ENCODE results near the gene POR. TPM values are rescaled to one million over a fixed set of nuclear protein-coding genes. Genes with fewer than 3 reads are reported as not detected.

Gene POR
- total RNA-seq, 1 donor from 2014 or later: 45.7 TPM

Small RNA genes lying within 50 kb of the gene (microRNA-seq; reads per million reads assigned to microRNA genes)
- not detected for gene MIR4651 (ENCODE audit: borderline number of aligned reads)

Other genes with a start within 250 kb of the POR start
- 17.8 TPM for gene HIP1, start 176.2 kb upstream of the POR start, total RNA-seq
- gene CCL26, start 142.9 kb upstream of the POR start, total RNA-seq: not detected
- gene CCL24, start 101.3 kb upstream of the POR start, total RNA-seq: 0.47 TPM
- gene RHBDD2, start 36.1 kb upstream of the POR start, total RNA-seq: 17.9 TPM
- gene TMEM120A, start 79.4 kb downstream of the POR start, total RNA-seq: 107 TPM
- 21.9 TPM for gene STYXL1, start 132.8 kb downstream of the POR start, total RNA-seq
- 680 TPM for gene MDH2, start 133.0 kb downstream of the POR start, total RNA-seq

Data from left ventricle myocardium superior (tissue), 1 donor.